Measurements from ENCODE around the gene MTMR6.
A peak's percentile ranks its signal among the peaks of the same experiment; 100 is the strongest.
"Not testable (repeated sequence)": the region's sequence is repeated elsewhere in the genome, so short reads cannot be mapped to it uniquely, and the experiment has no call there.

Gene MTMR6

DNA sequence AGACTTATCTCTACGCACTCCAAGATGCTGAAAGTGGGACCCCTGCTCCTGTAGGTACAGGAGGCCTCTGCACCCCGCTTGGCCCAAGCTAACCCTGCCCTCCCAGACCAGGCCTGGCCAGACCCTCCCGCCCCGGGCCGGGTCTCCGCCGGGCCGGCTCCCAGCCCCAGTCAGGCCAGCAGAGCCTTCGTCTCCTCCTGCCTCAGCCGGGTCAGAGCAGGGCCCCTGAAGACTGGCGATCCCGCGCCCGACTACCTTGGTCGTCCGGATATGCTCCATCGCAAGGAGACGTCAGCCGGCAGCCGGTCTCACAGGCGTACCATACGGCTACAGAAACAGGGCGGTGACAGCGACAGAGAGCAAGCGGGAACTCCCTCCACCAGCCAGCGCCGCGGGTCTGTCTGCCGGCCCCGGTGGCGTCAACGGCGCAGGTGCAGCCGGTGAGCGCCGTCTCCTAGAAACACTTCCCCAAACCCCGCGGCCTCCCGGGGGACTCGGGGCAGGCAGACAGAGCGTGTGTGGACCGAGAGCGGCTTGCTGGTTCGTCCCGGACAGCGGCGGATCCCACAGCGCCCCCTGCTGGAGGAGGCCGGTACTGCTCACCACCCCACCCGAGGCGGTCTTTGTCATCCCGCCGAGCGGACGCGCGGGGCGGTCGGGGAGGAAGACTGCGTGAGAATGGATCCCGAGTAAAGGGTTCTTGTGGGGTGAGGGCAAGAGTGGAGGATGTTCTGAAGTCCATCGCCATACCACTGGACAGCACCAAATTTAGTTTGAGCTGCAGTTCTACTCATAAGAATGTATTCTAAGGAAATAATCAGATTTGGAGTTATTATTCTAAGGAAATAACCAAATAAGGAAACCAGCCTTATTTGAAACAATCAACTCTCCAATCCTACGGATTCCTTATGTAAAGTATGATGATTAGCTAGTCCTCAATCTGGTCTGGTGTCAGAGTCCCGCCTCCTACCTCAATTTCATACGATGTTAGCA, at the start of gene MTMR6:
Gene MTMR6, minus strand, starts transcription at position 520 of the 993 bp plus-strand sequence. Its CDS starts 241 bp downstream, at position 279.
- H3K4me3 ChIP-seq (ENCODE audit: low read depth, low read length): peak within 1 kb of the TSS; percentile 88
- peak; percentile 88 for DNase-seq (ENCODE audit: low read depth)
- TF ChIP-seq, protein P1, sequence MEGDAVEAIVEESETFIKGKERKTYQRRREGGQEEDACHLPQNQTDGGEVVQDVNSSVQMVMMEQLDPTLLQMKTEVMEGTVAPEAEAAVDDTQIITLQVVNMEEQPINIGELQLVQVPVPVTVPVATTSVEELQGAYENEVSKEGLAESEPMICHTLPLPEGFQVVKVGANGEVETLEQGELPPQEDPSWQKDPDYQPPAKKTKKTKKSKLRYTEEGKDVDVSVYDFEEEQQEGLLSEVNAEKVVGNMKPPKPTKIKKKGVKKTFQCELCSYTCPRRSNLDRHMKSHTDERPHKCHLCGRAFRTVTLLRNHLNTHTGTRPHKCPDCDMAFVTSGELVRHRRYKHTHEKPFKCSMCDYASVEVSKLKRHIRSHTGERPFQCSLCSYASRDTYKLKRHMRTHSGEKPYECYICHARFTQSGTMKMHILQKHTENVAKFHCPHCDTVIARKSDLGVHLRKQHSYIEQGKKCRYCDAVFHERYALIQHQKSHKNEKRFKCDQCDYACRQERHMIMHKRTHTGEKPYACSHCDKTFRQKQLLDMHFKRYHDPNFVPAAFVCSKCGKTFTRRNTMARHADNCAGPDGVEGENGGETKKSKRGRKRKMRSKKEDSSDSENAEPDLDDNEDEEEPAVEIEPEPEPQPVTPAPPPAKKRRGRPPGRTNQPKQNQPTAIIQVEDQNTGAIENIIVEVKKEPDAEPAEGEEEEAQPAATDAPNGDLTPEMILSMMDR (conservative IDR thresholded peaks at IDR 0.05; ENCODE audit: low read depth, low read length): peak; percentile 93

DNA sequence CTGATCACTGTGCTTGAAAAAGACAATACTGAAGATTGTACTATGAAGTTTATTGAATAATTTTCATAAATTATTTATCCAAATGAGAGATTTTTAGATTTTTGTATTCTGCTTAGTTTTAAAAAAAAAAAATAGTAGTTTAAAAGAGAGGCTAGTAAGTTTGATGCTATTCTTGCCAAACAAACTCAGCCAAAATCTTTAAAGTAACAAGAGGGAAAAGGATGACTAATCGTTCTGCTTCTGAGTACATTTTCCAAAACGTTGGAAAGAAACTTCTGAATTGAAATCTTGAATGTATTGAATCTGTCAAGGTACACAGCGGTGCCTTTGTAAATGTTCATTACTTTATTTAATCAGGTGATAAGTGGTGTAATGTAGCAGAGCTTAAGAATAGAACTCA, 48.6 kb upstream of the MTMR6 start:
- TF ChIP-seq, protein P1 (conservative IDR thresholded peaks at IDR 0.05; ENCODE audit: low read depth, low read length): no peak
- no peak overlapping the region for H3K4me3 ChIP-seq (ENCODE audit: low read depth, low read length)
- no peak for DNase-seq (ENCODE audit: low read depth)

GRCh38 chr13:25330541-25330940, 43.3 kb upstream of the MTMR6 start:
- TF ChIP-seq, protein P1 (conservative IDR thresholded peaks at IDR 0.05; ENCODE audit: low read depth, low read length): no peak
- peak; percentile 76 for DNase-seq (ENCODE audit: low read depth)

DNA sequence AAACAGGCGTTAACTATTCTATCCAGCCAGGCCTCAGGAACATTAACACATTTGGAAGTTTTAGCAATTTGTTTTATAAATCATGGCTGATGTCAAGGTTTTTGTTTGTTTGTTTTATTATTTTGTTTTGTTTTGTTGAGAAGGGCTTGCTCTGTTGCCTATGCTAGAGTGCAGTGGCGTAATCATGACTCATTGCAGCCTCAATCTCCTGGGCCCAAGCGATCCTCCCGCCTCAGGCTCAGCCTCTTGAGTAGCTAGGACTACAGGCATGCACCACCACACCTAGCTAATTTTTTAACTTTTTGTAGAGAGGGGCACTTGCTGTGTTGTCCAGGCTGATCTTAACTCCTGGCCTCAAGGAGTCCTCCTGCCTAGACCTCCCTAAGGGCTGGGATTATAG, 42.4 kb upstream of the MTMR6 start:
- TF ChIP-seq, protein P1 (conservative IDR thresholded peaks at IDR 0.05; ENCODE audit: low read depth, low read length): no peak
- DNase-seq (ENCODE audit: low read depth): peak; percentile 46
- H3K4me3 ChIP-seq (ENCODE audit: low read depth, low read length): no peak overlapping the region

More at GRCh38 chr13:25330541-25330940, 43.3 kb upstream of the MTMR6 start:
- H3K4me3 ChIP-seq (ENCODE audit: low read depth, low read length): no peak overlapping the region

DNA sequence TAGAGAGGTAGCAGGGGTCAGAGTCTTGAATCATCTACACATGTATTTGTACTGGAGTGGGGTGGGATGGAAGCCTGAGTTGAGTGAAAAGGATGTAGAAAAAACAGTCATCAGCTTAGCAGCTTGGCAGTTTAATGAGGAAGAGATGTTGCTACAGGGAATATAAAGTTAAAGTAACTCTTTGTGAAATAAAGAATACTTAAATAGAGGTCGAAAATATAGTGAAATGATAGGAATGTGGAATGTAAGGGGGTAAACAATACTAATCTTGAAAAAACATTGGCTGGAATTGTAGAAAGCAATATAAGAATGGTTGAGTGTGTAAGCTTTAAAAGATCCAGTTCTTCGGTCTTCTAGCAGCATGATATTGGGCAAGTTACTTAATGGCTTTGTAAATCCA, 36.8 kb upstream of the MTMR6 start:
- TF ChIP-seq, protein P1 (conservative IDR thresholded peaks at IDR 0.05; ENCODE audit: low read depth, low read length): no peak
- H3K4me3 ChIP-seq (ENCODE audit: low read depth, low read length): no peak overlapping the region
- DNase-seq (ENCODE audit: low read depth): peak; percentile 21

- TF ChIP-seq, protein P1 (conservative IDR thresholded peaks at IDR 0.05; ENCODE audit: low read depth, low read length): no peak
- DNase-seq (ENCODE audit: low read depth): peak; percentile 47
- H3K4me3 ChIP-seq (ENCODE audit: low read depth, low read length): no peak overlapping the region
These were observed 32.5 kb upstream of the MTMR6 start for GRCh38 chr13:25319771-25320170.

GRCh38 chr13:25318946-25319345, 31.7 kb upstream of the MTMR6 start:
- not testable (repeated sequence) for H3K4me3 ChIP-seq (ENCODE audit: low read depth, low read length)
- peak; percentile 79 for DNase-seq (ENCODE audit: low read depth)
